Nephron (organoid): ENCODE data around the gene TSC22D2.

Source experiments
- H3K27ac Mint-ChIP-seq, 3 experiments: 2 replicates each; pipeline ENCODE4 v1.8.0; 2020; ENCODE audit warnings: mixed read lengths in 3 of 3, mild to moderate bottlenecking in 2 of 3, moderate library complexity in 1 of 3
- H3K27me3 Mint-ChIP-seq: 2 replicates; pipeline ENCODE4 v1.8.0; 2021; ENCODE audit warnings: low read depth, mild to moderate bottlenecking, moderate library complexity, mixed read lengths
- H3K36me3 Mint-ChIP-seq: 2 replicates; pipeline ENCODE4 v1.8.0; 2020; ENCODE audit warnings: low read depth, mixed read lengths
- H3K4me1 Mint-ChIP-seq: 2 replicates; pipeline ENCODE4 v1.8.0; 2020; ENCODE audit warnings: mixed read lengths
- H3K4me3 Mint-ChIP-seq, 3 experiments: 2 replicates each; pipeline ENCODE4 v1.8.0; 2020; ENCODE audit warnings: mild to moderate bottlenecking in 3 of 3, mixed read lengths in 3 of 3, moderate library complexity in 2 of 3
- H3K9me3 Mint-ChIP-seq: 2 replicates; pipeline ENCODE4 v1.8.0; 2020; ENCODE audit warnings: mixed read lengths
- CTCF ChIP-seq, 3 experiments: fragments of 200-600 bp; sonication (generic); IDR thresholded peaks; one replicate each; pipeline ENCODE4 v1.5.0; 2021; ENCODE audit warnings: antibody characterized with exemption in 3 of 3; ENCODE audit not compliant: unreplicated experiment in 3 of 3

The TSC22D2 gene

GRCh38 chr3:150409125-150409511 is 1.0 kb downstream of the TSC22D2 start:
- H3K27me3 Mint-ChIP-seq, result no peaks in the 10 kb centered on the region
- TF ChIP-seq CTCF (IDR thresholded peaks at IDR 0.05; ENCODE audit: unreplicated experiment in 3 of 3), result no peak
- peaks cover 29% of the 10 kb centered on the region for H3K4me1 Mint-ChIP-seq
- peak overlapping the region; percentile 79 to 88 (median 88) for H3K4me3 Mint-ChIP-seq
- peaks cover 22% of the 10 kb centered on the region for H3K36me3 Mint-ChIP-seq
- no peaks in the 10 kb centered on the region for H3K9me3 Mint-ChIP-seq
- peak overlapping the region; percentile 90 to 100 (median 98) for H3K27ac Mint-ChIP-seq

DNA sequence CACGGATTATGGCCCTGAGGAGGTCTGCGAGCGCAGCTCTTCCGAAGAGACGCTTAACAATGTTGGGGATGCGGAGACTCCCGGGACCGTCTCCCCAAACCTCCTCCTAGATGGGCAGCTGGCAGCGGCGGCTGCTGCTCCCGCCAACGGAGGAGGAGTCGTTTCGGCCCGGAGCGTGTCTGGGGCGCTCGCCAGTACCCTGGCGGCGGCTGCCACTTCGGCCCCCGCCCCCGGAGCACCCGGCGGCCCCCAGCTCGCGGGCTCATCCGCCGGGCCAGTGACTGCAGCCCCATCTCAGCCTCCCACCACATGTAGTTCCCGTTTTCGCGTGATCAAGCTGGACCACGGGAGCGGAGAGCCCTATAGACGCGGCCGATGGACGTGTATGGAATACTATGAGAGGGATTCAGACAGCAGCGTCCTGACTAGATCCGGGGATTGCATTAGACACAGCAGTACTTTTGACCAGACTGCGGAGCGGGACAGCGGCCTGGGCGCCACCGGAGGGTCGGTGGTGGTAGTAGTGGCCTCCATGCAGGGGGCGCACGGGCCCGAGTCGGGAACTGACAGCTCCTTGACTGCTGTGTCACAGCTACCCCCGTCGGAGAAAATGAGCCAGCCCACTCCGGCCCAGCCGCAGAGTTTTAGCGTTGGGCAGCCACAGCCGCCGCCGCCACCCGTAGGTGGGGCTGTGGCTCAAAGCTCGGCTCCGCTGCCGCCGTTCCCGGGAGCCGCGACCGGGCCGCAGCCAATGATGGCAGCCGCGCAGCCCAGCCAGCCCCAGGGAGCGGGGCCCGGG is 1.6 kb downstream of the TSC22D2 start:
- Mint-ChIP-seq H3K9me3 (no peaks in the 10 kb centered on the region), H3K36me3 (peaks cover 26% of the 10 kb centered on the region), H3K27me3 (no peaks in the 10 kb centered on the region), H3K4me1 (peaks cover 35% of the 10 kb centered on the region), H3K4me3 (peak overlapping the region; percentile 79 to 88 (median 88)), H3K27ac (peak overlapping the region; percentile 90 to 100 (median 98))
- peak in 2 of 3 experiments; percentile 42 to 61 for TF ChIP-seq CTCF (IDR thresholded peaks at IDR 0.05; ENCODE audit: unreplicated experiment in 3 of 3)

- peaks cover 41% of the 10 kb centered on the region for H3K4me1 Mint-ChIP-seq
- no peak for TF ChIP-seq CTCF (IDR thresholded peaks at IDR 0.05; ENCODE audit: unreplicated experiment in 3 of 3)
Observed at GRCh38 chr3:150410311-150411105, 2.4 kb downstream of the TSC22D2 start.

DNA sequence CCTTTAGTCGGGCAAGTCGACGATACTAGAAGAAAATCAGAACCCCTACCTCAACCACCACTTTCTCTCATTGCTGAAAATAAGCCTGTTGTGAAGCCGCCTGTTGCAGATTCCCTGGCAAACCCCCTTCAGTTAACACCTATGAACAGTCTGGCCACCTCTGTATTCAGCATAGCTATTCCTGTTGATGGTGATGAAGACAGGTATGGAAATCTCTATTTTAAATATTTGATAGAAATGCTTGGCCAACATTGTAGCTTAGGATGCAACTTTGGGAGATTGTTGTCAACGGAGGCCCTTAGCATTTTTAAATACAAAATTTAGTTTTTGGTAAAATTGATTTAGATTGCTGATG is 3.0 kb downstream of the TSC22D2 start:
- no peak for TF ChIP-seq CTCF (IDR thresholded peaks at IDR 0.05; ENCODE audit: unreplicated experiment in 3 of 3)
- peaks cover 31% of the 10 kb centered on the region for H3K36me3 Mint-ChIP-seq
- peak overlapping the region; percentile 79 to 88 (median 88) for H3K4me3 Mint-ChIP-seq
- peak overlapping the region; percentile 78 to 96 (median 93) for H3K27ac Mint-ChIP-seq
- peaks cover 46% of the 10 kb centered on the region for H3K4me1 Mint-ChIP-seq
- H3K27me3 Mint-ChIP-seq, result no peaks in the 10 kb centered on the region
- no peaks in the 10 kb centered on the region for H3K9me3 Mint-ChIP-seq

More at GRCh38 chr3:150410311-150411105, 2.4 kb downstream of the TSC22D2 start:
- Mint-ChIP-seq H3K9me3 (no peaks in the 10 kb centered on the region), H3K27me3 (no peaks in the 10 kb centered on the region), H3K36me3 (peaks cover 29% of the 10 kb centered on the region), H3K4me3 (peak overlapping the region; percentile 79 to 88 (median 88)), H3K27ac (peak overlapping the region; percentile 78 to 96 (median 93))

DNA sequence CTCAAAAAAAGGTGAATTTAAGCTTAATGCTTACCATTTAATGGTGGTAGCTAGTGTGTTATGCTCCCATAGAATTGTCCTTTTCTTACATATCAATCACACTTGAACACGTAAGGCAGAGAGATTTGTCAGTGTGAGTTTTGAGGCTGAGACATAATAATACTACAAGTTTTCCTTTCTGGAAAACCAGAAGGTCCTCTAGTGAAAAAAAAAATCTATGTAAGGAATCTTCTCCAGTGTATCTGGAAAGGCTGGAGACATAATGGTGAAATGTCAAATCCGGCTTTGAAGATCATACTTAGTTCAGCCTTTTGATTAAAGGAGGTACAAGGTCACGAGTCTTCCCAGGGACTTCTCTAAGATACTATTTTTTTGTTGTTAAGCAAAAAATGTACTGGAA is 3.4 kb downstream of the TSC22D2 start:
- Mint-ChIP-seq H3K27me3 (no peaks in the 10 kb centered on the region), H3K9me3 (no peaks in the 10 kb centered on the region), H3K36me3 (peaks cover 31% of the 10 kb centered on the region), H3K4me1 (peaks cover 45% of the 10 kb centered on the region), H3K4me3 (peak overlapping the region; percentile 79 to 88 (median 88)), H3K27ac (peak overlapping the region; percentile 78 to 96 (median 93))
- TF ChIP-seq CTCF (IDR thresholded peaks at IDR 0.05; ENCODE audit: unreplicated experiment in 3 of 3), result no peak
